H1 (cell line): Measurements from ENCODE around the gene LMNTD2. TPM values are rescaled to one million over a fixed set of nuclear protein-coding genes. Genes with fewer than 3 reads are reported as not detected.

Experiments
- ASH2L ChIP-seq: fragments of 200-600, 300-600 bp; sonication (generic); IDR thresholded peaks from one replicate; pipeline ENCODE4 v1.7.1; 2017; ENCODE audit warnings: low read length
- ATF3 ChIP-seq: IDR thresholded peaks from 2 replicates; pipeline ENCODE4 v1.6.1; 2011; ENCODE audit warnings: low read depth, mild to moderate bottlenecking, low read length; ENCODE audit not compliant: insufficient read depth
- CHD2 ChIP-seq: IDR thresholded peaks from 2 replicates; pipeline ENCODE4 v1.6.1; 2012; ENCODE audit warnings: low read length, improper control_type of control experiment
- CTCF ChIP-seq, 3 experiments: IDR thresholded peaks; 1 replicate in 2 of 3; 2 replicates in 1 of 3; pipeline versions ENCODE4 v1.5.1 to v1.6.1; 2011; ENCODE audit warnings: low read length in 3 of 3, mild to moderate bottlenecking in 3 of 3, inconsistent platforms in 2 of 3, low read depth in 1 of 3, moderate library complexity in 1 of 3; ENCODE audit not compliant: insufficient read depth in 1 of 3; ENCODE audit errors: control extremely low read depth in 1 of 3
- GTF2F1 ChIP-seq: IDR thresholded peaks from 2 replicates; pipeline ENCODE4 v1.6.1; 2012; ENCODE audit warnings: low read depth, low read length, improper control_type of control experiment, borderline replicate concordance
- KDM4A ChIP-seq: IDR thresholded peaks from one replicate; pipeline ENCODE4 v1.7.1; 2012; ENCODE audit warnings: low read depth, mild to moderate bottlenecking, moderate library complexity, low read length, inconsistent platforms; ENCODE audit not compliant: severe bottlenecking
- NANOG ChIP-seq: IDR thresholded peaks from 2 replicates; pipeline ENCODE4 v1.6.1; 2011; ENCODE audit warnings: low read length, low read depth, mild to moderate bottlenecking, inconsistent platforms; ENCODE audit not compliant: insufficient read depth, poor library complexity, severe bottlenecking
- NRF1 ChIP-seq: IDR thresholded peaks from 2 replicates; pipeline ENCODE4 v1.6.1; 2011; ENCODE audit warnings: mild to moderate bottlenecking, low read depth, low read length, improper control_type of control experiment
- POLR2A ChIP-seq, 2 experiments: IDR thresholded peaks; 1 replicate in 1 of 2; 2 replicates in 1 of 2; pipeline ENCODE4 v1.6.1; 2011; ENCODE audit warnings: low read depth in 2 of 2, low read length in 2 of 2, mild to moderate bottlenecking in 2 of 2; ENCODE audit errors: control extremely low read depth in 1 of 2
- POLR2AphosphoS5 ChIP-seq: IDR thresholded peaks from 2 replicates; pipeline ENCODE4 v1.6.1; 2011; ENCODE audit warnings: low read depth, low read length
- RAD21 ChIP-seq, 2 experiments: IDR thresholded peaks in 1 of 2; conservative IDR thresholded peaks in 1 of 2; 2 replicates each; pipeline ENCODE4 v1.6.1; 2011; ENCODE audit warnings: low read depth in 2 of 2, low read length in 2 of 2, improper control_type of control experiment in 1 of 2, inconsistent platforms in 1 of 2, mild to moderate bottlenecking in 1 of 2, moderate library complexity in 1 of 2
- SAP30 ChIP-seq: fragments of 300-600 bp; sonication (generic); IDR thresholded peaks from 2 replicates; pipeline ENCODE4 v1.7.1; 2012; ENCODE audit warnings: low read length, moderate library complexity, mild to moderate bottlenecking, inconsistent platforms; ENCODE audit not compliant: insufficient read depth, insufficient replicate concordance
- SP1 ChIP-seq: IDR thresholded peaks from 2 replicates; pipeline ENCODE4 v1.6.1; 2011; ENCODE audit warnings: low read depth, low read length
- SP2 ChIP-seq: IDR thresholded peaks from 2 replicates; pipeline ENCODE4 v1.6.1; 2012; ENCODE audit warnings: mild to moderate bottlenecking, low read length, inconsistent platforms
- SRF ChIP-seq: IDR thresholded peaks from 2 replicates; pipeline ENCODE4 v1.6.1; 2011; ENCODE audit warnings: mild to moderate bottlenecking, low read depth, low read length, moderate library complexity
- TAF1 ChIP-seq: IDR thresholded peaks from 2 replicates; pipeline ENCODE4 v1.6.1; 2011; ENCODE audit warnings: mild to moderate bottlenecking, low read depth, low read length
- TBP ChIP-seq: IDR thresholded peaks from 2 replicates; pipeline ENCODE4 v1.6.1; 2011; ENCODE audit warnings: low read depth, low read length, improper control_type of control experiment
- USF2 ChIP-seq: IDR thresholded peaks from 2 replicates; pipeline ENCODE4 v1.6.1; 2011; ENCODE audit warnings: low read length, improper control_type of control experiment
- polyA plus RNA-seq, 7 experiments: library from polyadenylated mRNA; depleted of rRNA in 3 of 7; stranded (reverse) in 5 of 7; unstranded in 2 of 7; fragments of >200 nt in 5 of 7; fragments of 200-250 nt in 2 of 7; gene quantifications; 1 replicate in 5 of 7; 2 replicates in 1 of 7; 4 replicates in 1 of 7; pipeline versions ENCODE4 v1.2.1 to v1.2.3, GENCODE V29; 2011 to 2013; ENCODE audit warnings: missing spikeins in 2 of 7, mixed read lengths in 2 of 7
- total RNA-seq: library from RNA; stranded (reverse); fragmentation: NEBNext Ultra II Directional; extraction: Animal tissue kit (Norgen Biotek cat#: 25700); gene quantifications from 2 replicates; pipeline ENCODE4 v1.2.1, GENCODE V29; 2021

LMNTD2 gene
- total and polyA plus RNA-seq, 2 of the 8 experiments (the other 6 are each of a cell fraction or from before 2014, with no cell fraction given): 1.6 to 3.1 TPM

- TF ChIP-seq USF2 (no peak), NANOG (no peak), TBP (peak; percentile 54; the same call in 1 of the 2 replicates), SP1 (peak; percentile 90), KDM4A (peak; percentile 86), ASH2L (peak; percentile 20), NRF1 (peak; percentile 34; the same call in 1 of the 2 replicates), SRF (no peak), ATF3 (no peak), CHD2 (peak; percentile 86), GTF2F1 (no peak), SAP30 (no peak), RAD21 (IDR thresholded peaks at IDR 0.05 in 1 of 2, conservative IDR thresholded peaks at IDR 0.05 in 1 of 2; ENCODE audit: low read depth in 2 of 2, low read length in 2 of 2) (no peak), CTCF (IDR thresholded peaks at IDR 0.05; ENCODE audit: control extremely low read depth in 1 of 3, insufficient read depth in 1 of 3, low read depth in 1 of 3, low read length in 3 of 3) (peak in 1 of 3 experiments; percentile 20; a peak in 1 of 4 replicates), POLR2AphosphoS5 (peak; percentile 38; the same call in 1 of the 2 replicates), SP2 (peak; percentile 66), TAF1 (peak; percentile 52; the same call in 1 of the 2 replicates), POLR2A (IDR thresholded peaks at IDR 0.05; ENCODE audit: control extremely low read depth in 1 of 2, low read depth in 2 of 2, low read length in 2 of 2) (peak in 1 of 2 experiments; percentile 51; a peak in 1 of 3 replicates)
Measured at GRCh38 chr11:535519-536454, 24.8 kb downstream of the LMNTD2 start, which contains the start of gene HRAS (continued).
